ENCODE data around the gene YBX3. TPM values are rescaled to one million over a fixed set of nuclear protein-coding genes. Genes with fewer than 3 reads are reported as not detected.
A peak's percentile ranks its signal among the peaks of the same experiment; 100 is the strongest.

YBX3 gene
- total RNA-seq, 4 donors from 2014 or later, result 3,451 to 6,393 (median 4,786) TPM

DNA sequence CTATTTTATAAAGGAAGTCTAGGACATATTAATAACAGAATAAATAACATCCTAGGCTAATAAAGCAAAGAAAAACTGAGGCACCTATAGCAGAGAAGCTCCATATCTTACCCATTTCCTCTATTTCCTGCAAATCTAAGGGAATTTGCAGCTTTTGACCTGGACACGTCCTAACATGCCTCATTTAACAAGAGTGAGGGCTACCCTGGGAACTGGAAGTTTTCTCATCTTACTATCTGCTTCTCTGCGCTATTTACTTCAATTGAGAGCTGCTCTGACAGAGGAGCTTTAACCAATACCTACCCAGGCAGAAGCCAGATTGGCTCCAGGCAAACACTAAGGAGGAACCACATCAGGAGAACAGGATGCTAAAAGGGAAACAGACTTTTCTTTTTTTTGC, 5.7 kb downstream of the YBX3 start:
- DNase-seq (no peak), ATAC-seq (no peak)
- Histone ChIP-seq H3K4me1 (peaks cover 42 to 62% of the 10 kb centered on the region in 2 donors), H3K4me3 (peak overlapping the region; percentile 62 to 99 (median 87)), H3K27ac (peak overlapping the region; percentile 97 to 100 (median 98)), H3K27me3 (no peaks in the 10 kb centered on the region), H3K36me3 (peaks cover 6 to 51% of the 10 kb centered on the region in 2 donors), H3K9me3 (no peaks in the 10 kb centered on the region)
- in situ Hi-C loops (cut with MboI; ENCODE audit: low sequenced_read_pairs in 4 of 4), result loop anchor here in 2 of 4 donors (25.0 kb wide), 2 partner anchors 505 to 1070 kb away; partner anchors contain the start of gene GABARAPL1 (in 2 of the 2)
- TF ChIP-seq POLR2A (IDR thresholded peaks at IDR 0.05), result no peak
- TF ChIP-seq, protein P1, sequence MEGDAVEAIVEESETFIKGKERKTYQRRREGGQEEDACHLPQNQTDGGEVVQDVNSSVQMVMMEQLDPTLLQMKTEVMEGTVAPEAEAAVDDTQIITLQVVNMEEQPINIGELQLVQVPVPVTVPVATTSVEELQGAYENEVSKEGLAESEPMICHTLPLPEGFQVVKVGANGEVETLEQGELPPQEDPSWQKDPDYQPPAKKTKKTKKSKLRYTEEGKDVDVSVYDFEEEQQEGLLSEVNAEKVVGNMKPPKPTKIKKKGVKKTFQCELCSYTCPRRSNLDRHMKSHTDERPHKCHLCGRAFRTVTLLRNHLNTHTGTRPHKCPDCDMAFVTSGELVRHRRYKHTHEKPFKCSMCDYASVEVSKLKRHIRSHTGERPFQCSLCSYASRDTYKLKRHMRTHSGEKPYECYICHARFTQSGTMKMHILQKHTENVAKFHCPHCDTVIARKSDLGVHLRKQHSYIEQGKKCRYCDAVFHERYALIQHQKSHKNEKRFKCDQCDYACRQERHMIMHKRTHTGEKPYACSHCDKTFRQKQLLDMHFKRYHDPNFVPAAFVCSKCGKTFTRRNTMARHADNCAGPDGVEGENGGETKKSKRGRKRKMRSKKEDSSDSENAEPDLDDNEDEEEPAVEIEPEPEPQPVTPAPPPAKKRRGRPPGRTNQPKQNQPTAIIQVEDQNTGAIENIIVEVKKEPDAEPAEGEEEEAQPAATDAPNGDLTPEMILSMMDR (IDR thresholded peaks at IDR 0.05 in 4 of 5, conservative IDR thresholded peaks at IDR 0.05 in 1 of 5), result no peak
- intact Hi-C loops (cut with DNase I; ENCODE audit: low total_unique reads), result loop anchor here (5.0 kb wide), 1 partner anchor 1845 kb away; the partner anchor contains the start of gene DUSP16

DNA sequence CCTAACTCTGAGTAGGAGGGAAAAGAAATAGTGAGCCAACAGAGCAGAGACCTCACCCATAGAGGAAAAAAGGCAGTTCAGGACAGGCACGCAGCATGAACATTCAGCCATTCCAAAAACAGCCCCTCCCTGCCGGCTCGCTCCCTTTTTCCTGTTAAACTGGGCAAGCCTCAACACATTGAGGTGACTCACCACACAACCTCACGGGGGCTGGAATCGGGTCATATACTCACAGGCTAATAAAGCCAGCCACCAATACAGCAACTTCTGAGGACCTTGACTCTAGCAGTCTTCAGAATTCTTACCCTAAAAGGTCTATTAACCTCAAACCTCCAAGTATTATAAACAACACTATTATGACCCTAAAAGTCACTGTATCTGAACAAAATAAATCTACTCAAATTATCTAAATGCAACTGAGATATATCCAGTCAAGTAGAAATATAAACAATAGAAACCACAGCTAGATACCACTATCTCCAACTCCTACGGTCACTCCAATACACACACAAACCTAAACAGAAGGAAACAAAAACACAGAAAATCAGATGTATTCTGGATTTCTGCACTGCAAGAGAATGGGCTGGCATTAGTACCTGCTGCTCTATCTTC, 6.3 kb downstream of the YBX3 start:
- ATAC-seq, result peak; percentile 60 to 63
- peaks cover 6 to 57% of the 10 kb centered on the region in 2 donors for H3K36me3 ChIP-seq

DNA sequence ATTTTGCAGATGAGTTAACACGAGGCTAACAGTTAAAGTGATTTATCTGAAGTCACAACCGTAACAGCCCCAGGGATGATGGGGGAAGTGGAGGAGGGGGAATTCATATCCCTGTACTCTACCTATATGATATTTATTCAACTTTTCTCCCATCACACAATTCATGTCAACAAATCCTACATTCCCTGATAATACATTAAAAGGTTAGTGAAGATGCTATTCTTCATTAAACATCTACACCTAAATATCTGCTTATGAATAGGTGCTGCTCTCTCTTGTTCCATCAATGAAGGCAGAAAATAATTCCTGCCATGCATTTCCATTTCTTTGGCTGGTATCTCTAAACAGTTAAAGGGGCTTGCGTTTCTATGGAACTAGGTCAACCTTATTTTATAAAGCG, 6.8 kb downstream of the YBX3 start:
- peak overlapping the region; percentile 97 to 100 (median 98) for H3K27ac ChIP-seq
- in situ Hi-C loops (cut with MboI; ENCODE audit: low sequenced_read_pairs in 4 of 4), result loop anchor here in 2 of 4 donors (25.0 kb wide), 2 partner anchors 504 to 1071 kb away; partner anchors contain the start of gene GABARAPL1 (in 2 of the 2)
- no peak for DNase-seq
- H3K4me1 ChIP-seq, result peaks cover 53 to 74% of the 10 kb centered on the region in 2 donors
- peak overlapping the region; percentile 62 to 99 (median 87) for H3K4me3 ChIP-seq
- TF ChIP-seq, protein P1 (IDR thresholded peaks at IDR 0.05 in 4 of 5, conservative IDR thresholded peaks at IDR 0.05 in 1 of 5), result no peak
- TF ChIP-seq POLR2A (IDR thresholded peaks at IDR 0.05), result no peak
- H3K27me3 ChIP-seq, result no peaks in the 10 kb centered on the region
- H3K9me3 ChIP-seq, result no peaks in the 10 kb centered on the region
- no peak for ATAC-seq
- intact Hi-C loops (cut with DNase I; ENCODE audit: low total_unique reads), result loop anchor here (5.0 kb wide), 1 partner anchor 1846 kb away; the partner anchor contains the start of gene DUSP16
- H3K36me3 ChIP-seq, result peaks cover 6 to 62% of the 10 kb centered on the region in 2 donors

More for the DNA sequence above, 6.3 kb downstream of the YBX3 start:
- peak overlapping the region; percentile 62 to 99 (median 87) for H3K4me3 ChIP-seq
- in situ Hi-C loops (cut with MboI; ENCODE audit: low sequenced_read_pairs in 4 of 4), result loop anchor here in 2 of 4 donors (25.0 kb wide), 2 partner anchors 505 to 1070 kb away; partner anchors contain the start of gene GABARAPL1 (in 2 of the 2)
- peak; percentile 91 to 92 for DNase-seq
- no peaks in the 10 kb centered on the region for H3K9me3 ChIP-seq
- H3K4me1 ChIP-seq, result peaks cover 48 to 68% of the 10 kb centered on the region in 2 donors
- intact Hi-C loops (cut with DNase I; ENCODE audit: low total_unique reads), result loop anchor here (5.0 kb wide), 1 partner anchor 1845 kb away; the partner anchor contains the start of gene DUSP16
- peak overlapping the region; percentile 97 to 100 (median 98) for H3K27ac ChIP-seq
- no peaks in the 10 kb centered on the region for H3K27me3 ChIP-seq
- peak; percentile 75 to 95 for TF ChIP-seq POLR2A (IDR thresholded peaks at IDR 0.05)
- TF ChIP-seq, protein P1 (IDR thresholded peaks at IDR 0.05 in 4 of 5, conservative IDR thresholded peaks at IDR 0.05 in 1 of 5), result no peak

DNA sequence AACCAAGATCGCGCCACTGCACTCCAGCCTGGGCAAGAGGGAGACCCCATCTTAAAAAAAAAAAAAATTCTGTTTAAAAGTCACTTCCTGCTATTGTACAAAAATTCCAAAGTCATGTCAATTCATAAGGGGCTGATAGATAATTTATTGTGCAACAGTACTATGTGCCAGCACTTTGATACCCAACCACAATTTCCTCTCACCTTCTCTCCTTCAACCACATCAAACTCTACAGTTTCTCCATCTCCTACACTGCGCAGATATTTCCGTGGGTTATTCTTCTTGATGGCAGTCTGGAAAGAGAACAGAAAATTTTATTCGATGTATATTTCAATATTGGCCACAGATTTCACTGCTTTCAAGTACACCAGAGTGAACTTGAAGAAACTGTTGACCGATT, 7.6 kb downstream of the YBX3 start:
- DNase-seq (no peak), ATAC-seq (no peak)
- Histone ChIP-seq H3K4me1 (peaks cover 61 to 80% of the 10 kb centered on the region in 2 donors), H3K9me3 (no peaks in the 10 kb centered on the region), H3K36me3 (peaks cover 6 to 69% of the 10 kb centered on the region in 2 donors), H3K4me3 (peak overlapping the region; percentile 62 to 99 (median 87)), H3K27ac (peak overlapping the region; percentile 97 to 100 (median 98)), H3K27me3 (no peaks in the 10 kb centered on the region)
- intact Hi-C loops (cut with DNase I; ENCODE audit: low total_unique reads), result loop anchor here (5.0 kb wide), 1 partner anchor 1847 kb away; the partner anchor contains the start of gene DUSP16
- in situ Hi-C loops (cut with MboI; ENCODE audit: low sequenced_read_pairs in 4 of 4), result loop anchor here in 2 of 4 donors (25.0 kb wide), 2 partner anchors 503 to 1072 kb away; partner anchors contain the start of gene GABARAPL1 (in 2 of the 2)
- no peak for TF ChIP-seq POLR2A (IDR thresholded peaks at IDR 0.05)
- TF ChIP-seq, protein P1 (IDR thresholded peaks at IDR 0.05 in 4 of 5, conservative IDR thresholded peaks at IDR 0.05 in 1 of 5), result no peak

All from gastrocnemius medialis (tissue), 4 donors.